BE2C (cell line): ENCODE results near the gene FAM131B.

Source experiments
- DNase-seq: peaks from one replicate; pipeline ENCODE4 v3.0.0-alpha.2; 2020
- H3K27me3 ChIP-seq: fragments of 250-450 bp; sonication (Bioruptor Pico); 2 replicates; pipeline ENCODE4 v1.5.1; 2020; ENCODE audit warnings: mild to moderate bottlenecking
- H3K36me3 ChIP-seq: fragments of 250-450 bp; sonication (Bioruptor Pico); 2 replicates; pipeline ENCODE4 v1.5.1; 2020; ENCODE audit warnings: mild to moderate bottlenecking
- H3K4me1 ChIP-seq: fragments of 250-450 bp; sonication (Bioruptor Pico); 2 replicates; pipeline ENCODE4 v1.5.1; 2020
- H3K4me3 ChIP-seq: 2 replicates; pipeline ENCODE4 v1.5.1; 2011; ENCODE audit warnings: low read depth, low read length
- H3K9me3 ChIP-seq: fragments of 250-450 bp; sonication (Bioruptor Pico); 2 replicates; pipeline ENCODE4 v1.5.1; 2020
- TF ChIP-seq, protein P1 (sequence below): IDR thresholded peaks from 2 replicates; pipeline ENCODE4 v1.5.1; 2012; ENCODE audit warnings: mild to moderate bottlenecking, low read depth, low read length

The FAM131B gene

DNA sequence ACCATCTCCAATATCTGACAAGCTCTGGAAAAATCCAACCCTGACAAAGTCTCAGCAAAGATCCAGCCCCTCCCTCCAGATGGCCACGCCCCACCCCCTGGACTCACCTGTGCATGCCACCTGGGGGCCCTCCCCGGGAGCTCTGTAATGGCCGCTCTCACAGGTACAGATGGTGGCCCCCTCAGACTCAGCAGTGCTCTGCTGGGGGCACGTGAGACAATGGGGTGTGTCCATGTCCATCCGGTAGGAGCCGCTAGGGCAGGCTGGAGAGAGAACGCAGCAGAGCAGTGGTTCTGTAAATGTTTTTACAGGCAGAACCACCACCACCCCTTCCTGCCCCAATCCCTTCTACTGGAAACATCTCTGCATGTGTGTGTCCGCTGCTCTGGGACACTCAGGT lies 36.6 kb upstream of the FAM131B start:
- DNase-seq, result no peak
- peaks cover 27% of the 10 kb centered on the region for H3K27me3 ChIP-seq
- no peaks in the 10 kb centered on the region for H3K9me3 ChIP-seq
- no peak overlapping the region for H3K4me3 ChIP-seq
- TF ChIP-seq, protein P1, sequence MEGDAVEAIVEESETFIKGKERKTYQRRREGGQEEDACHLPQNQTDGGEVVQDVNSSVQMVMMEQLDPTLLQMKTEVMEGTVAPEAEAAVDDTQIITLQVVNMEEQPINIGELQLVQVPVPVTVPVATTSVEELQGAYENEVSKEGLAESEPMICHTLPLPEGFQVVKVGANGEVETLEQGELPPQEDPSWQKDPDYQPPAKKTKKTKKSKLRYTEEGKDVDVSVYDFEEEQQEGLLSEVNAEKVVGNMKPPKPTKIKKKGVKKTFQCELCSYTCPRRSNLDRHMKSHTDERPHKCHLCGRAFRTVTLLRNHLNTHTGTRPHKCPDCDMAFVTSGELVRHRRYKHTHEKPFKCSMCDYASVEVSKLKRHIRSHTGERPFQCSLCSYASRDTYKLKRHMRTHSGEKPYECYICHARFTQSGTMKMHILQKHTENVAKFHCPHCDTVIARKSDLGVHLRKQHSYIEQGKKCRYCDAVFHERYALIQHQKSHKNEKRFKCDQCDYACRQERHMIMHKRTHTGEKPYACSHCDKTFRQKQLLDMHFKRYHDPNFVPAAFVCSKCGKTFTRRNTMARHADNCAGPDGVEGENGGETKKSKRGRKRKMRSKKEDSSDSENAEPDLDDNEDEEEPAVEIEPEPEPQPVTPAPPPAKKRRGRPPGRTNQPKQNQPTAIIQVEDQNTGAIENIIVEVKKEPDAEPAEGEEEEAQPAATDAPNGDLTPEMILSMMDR, result no peak
- H3K4me1 ChIP-seq, result no peaks in the 10 kb centered on the region
- H3K36me3 ChIP-seq, result no peaks in the 10 kb centered on the region

DNA sequence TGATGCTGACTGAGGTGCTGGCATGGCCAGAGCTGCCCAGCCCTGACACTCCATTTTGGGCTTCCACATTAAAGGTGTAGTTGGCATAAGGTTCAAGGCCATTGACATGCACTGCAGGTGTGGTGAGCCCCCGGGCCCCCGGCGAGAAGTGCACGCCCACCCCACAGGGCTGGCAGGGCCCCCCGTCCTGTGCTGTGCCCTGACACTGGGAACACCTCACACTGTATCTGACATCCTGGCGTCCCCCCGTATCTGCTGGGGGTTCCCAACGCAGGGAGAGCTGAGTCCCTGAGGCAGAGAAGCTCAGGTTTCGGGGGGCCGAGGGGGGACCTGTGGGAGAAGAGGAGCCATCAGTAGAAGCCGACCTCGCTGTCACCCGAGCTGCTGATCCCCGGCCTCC lies 36.1 kb upstream of the FAM131B start:
- TF ChIP-seq, protein P1, result no peak
- Histone ChIP-seq H3K4me1 (no peaks in the 10 kb centered on the region), H3K9me3 (no peaks in the 10 kb centered on the region), H3K36me3 (no peaks in the 10 kb centered on the region), H3K4me3 (no peak overlapping the region), H3K27me3 (peaks cover 25% of the 10 kb centered on the region)
- DNase-seq, result no peak

DNA sequence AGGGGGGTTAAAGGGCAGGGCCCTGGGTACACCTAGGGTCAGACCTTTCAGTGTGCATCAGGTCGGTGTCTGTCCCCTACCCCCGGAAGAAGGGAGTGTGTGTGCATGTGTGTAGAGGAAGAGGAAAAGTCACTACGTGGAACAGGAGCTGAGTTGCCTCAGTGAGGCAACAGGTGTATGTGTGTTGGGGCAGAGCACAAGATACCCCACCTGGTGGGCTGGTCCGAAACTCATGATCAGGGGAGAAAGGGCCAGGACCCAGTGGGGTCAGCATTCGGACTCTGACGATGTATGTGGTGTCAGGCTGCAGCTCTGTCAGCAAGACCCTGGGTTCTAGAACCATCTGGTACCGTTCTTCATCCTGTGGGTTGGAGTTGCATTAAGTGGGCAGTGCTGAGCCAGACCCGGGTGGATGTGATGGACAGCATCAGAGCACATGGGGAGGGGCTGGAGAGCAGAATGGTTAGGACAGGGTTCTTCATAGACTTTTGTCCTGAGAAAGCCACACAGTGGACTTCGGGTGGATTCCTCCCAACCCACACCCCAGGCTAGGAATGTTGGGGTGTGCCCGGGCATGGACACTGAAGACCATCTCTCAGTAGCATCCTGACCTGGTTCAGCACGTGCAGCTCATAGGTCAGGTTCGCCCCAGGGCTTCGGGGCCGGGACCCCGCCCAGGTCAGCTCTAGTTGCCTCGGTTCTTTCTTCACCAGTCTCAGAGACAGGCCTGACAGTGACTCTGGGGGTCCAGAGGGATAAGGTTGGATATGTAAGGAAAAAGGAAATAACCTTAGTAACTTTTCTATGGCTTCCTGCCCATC lies 35.4 kb upstream of the FAM131B start:
- Histone ChIP-seq H3K4me1 (peaks cover 6% of the 10 kb centered on the region; the same call in 1 of the 2 replicates), H3K36me3 (no peaks in the 10 kb centered on the region), H3K27me3 (peaks cover 20% of the 10 kb centered on the region), H3K4me3 (no peak overlapping the region), H3K9me3 (no peaks in the 10 kb centered on the region)
- no peak for DNase-seq
- TF ChIP-seq, protein P1, result no peak

DNA sequence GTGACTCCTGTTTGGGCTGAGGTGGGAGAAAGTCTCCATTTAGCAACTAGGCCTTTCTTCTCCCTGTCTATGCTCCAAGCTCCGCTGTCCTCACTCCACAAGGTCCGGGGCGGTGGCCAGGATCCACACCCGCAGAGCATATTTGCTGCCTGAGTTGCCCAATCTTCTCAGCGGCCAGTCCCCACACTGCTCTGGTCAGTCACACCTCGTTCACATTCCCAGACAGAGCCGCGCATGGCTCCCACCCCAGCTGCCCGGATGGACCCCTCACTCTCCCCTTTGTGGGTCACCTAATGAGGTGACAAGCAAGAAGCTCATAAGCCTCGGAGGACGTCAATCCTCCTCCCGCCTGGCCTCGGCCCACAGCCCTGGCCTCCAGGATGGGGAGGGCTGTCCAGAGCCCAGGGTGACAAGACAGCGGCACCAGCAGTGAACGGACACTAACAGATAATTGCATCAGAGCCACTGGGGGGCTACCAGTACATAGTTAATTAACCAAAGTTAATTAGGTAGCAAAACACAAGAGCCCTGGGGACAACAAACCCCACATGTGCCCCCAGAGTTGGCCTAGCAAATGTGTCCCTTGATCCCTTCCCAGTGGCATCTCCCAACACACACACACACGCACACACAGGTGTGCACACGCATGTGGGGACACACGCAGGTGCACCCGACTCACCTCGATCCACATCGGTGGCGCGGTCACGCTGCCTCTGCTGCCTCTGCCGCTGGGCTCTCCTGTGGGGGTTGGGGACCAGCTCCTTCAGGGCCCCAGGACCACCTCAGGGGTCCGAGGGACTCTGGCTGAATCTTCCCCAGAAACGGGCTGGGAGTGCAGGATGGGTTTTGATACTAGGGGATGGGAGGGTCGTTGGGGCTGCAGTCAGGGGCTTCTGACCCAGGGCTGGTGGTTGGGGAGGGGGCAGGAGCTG lies 34.4 kb upstream of the FAM131B start:
- H3K36me3 ChIP-seq, result peaks cover under 1% of the 10 kb centered on the region

GRCh38 chr7:143396182-143396581 lies 33.7 kb upstream of the FAM131B start:
- Histone ChIP-seq H3K36me3 (peaks cover 8% of the 10 kb centered on the region), H3K4me1 (peaks cover 6% of the 10 kb centered on the region; the same call in 1 of the 2 replicates), H3K9me3 (no peaks in the 10 kb centered on the region), H3K27me3 (peaks cover 12% of the 10 kb centered on the region), H3K4me3 (no peak overlapping the region)
- TF ChIP-seq, protein P1, result no peak
- no peak for DNase-seq

More for the DNA sequence above, 34.4 kb upstream of the FAM131B start:
- Histone ChIP-seq H3K4me1 (peaks cover 6% of the 10 kb centered on the region; the same call in 1 of the 2 replicates), H3K4me3 (no peak overlapping the region), H3K27me3 (peaks cover 18% of the 10 kb centered on the region), H3K9me3 (no peaks in the 10 kb centered on the region)
- TF ChIP-seq, protein P1, result no peak
- no peak for DNase-seq
